Endothelial cell of umbilical vein (primary cell): ENCODE data around the gene BCAS4. TPM values are rescaled to one million over a fixed set of nuclear protein-coding genes. Genes with fewer than 3 reads are reported as not detected.

Source experiments
- BruUV-seq: library from RNA; stranded (reverse); fragments of 400-500 nt; replicated peaks from 2 replicates; lab custom pipeline; 2021; lab: Mats Ljungman, UMichigan
- CTCF ChIA-PET: fragments of 300-600, 350-600 bp; sonication (Branson Sonifier 250); formaldehyde crosslinking; loops from one replicate; lab custom pipeline; 2021; ENCODE audit warnings: antibody characterized with exemption, inconsistent platforms; lab: Charles Lee
- POLR2A ChIA-PET: fragments of 300-600, 350-600 bp; sonication (Branson Sonifier 250); formaldehyde crosslinking; loops from one replicate; lab custom pipeline; 2021; ENCODE audit warnings: antibody characterized with exemption, inconsistent platforms; lab: Charles Lee
- DNase-seq: peaks from one replicate; pipeline ENCODE4 v3.0.0-alpha.2; 2011; ENCODE audit warnings: low read depth, low spot score
- FAIRE-seq: peaks from 2 replicates; lab custom pipeline; 2011; peaks lifted over from hg19 to GRCh38; lab: Jason Lieb, UNC
- H2AFZ ChIP-seq: 2 replicates; pipeline ENCODE4 v1.6.0; 2012; ENCODE audit warnings: low read depth, low read length, control low read depth, inconsistent platforms
- H3K27ac ChIP-seq: 2 replicates; pipeline ENCODE4 v1.5.1; 2011; ENCODE audit warnings: low read depth, mild to moderate bottlenecking, control low read depth, low read length, moderate library complexity; ENCODE audit not compliant: insufficient read depth
- H3K27me3 ChIP-seq, 2 experiments: 2 replicates each; pipeline versions ENCODE4 v1.6.0 to v1.6.1; 2011; ENCODE audit warnings: low read length in 2 of 2, mixed read lengths in 1 of 2; ENCODE audit not compliant: control insufficient read depth in 2 of 2, insufficient read depth in 2 of 2
- H3K36me3 ChIP-seq, 2 experiments: 2 replicates in 1 of 2; 3 replicates in 1 of 2; pipeline ENCODE4 v1.5.1; 2011; ENCODE audit warnings: low read length in 2 of 2, mild to moderate bottlenecking in 1 of 2, moderate library complexity in 1 of 2; ENCODE audit not compliant: control insufficient read depth in 2 of 2, insufficient read depth in 2 of 2; ENCODE audit errors: extremely low read depth in 1 of 2
- H3K4me1 ChIP-seq: 3 replicates; pipeline ENCODE4 v1.5.1; 2011; ENCODE audit warnings: mild to moderate bottlenecking, low read length; ENCODE audit not compliant: control insufficient read depth, insufficient read depth; ENCODE audit errors: extremely low read depth
- H3K4me2 ChIP-seq: 2 replicates; pipeline ENCODE4 v1.6.1; 2011; ENCODE audit warnings: low read length, control low read depth, mixed read lengths; ENCODE audit not compliant: insufficient read depth
- H3K4me3 ChIP-seq, 3 experiments: fragments of 200-600 bp in 1 of 3; sonication (generic), shearing (Covaris generic) in 1 of 3; replicated peaks in 1 of 3; 2 replicates each; pipeline ENCODE4 v1.5.1; 2011 to 2016; ENCODE audit warnings: control low read depth in 3 of 3, low read length in 3 of 3, mild to moderate bottlenecking in 2 of 3, inconsistent platforms in 1 of 3, low read depth in 1 of 3, moderate library complexity in 1 of 3; ENCODE audit not compliant: insufficient read depth in 1 of 3
- H3K79me2 ChIP-seq: 2 replicates; pipeline ENCODE4 v1.6.0; 2012; ENCODE audit warnings: low read length, inconsistent platforms; ENCODE audit not compliant: control insufficient read depth, insufficient read depth
- H3K9ac ChIP-seq: replicated peaks from 2 replicates; pipeline ENCODE3; 2011; ENCODE audit warnings: low read length, control low read depth; ENCODE audit not compliant: insufficient read depth; ENCODE audit errors: extremely low read depth
- H3K9me1 ChIP-seq: replicated peaks from 3 replicates; pipeline ENCODE4 v1.6.0; 2011; ENCODE audit warnings: mild to moderate bottlenecking, low read length; ENCODE audit not compliant: control insufficient read depth, insufficient read depth; ENCODE audit errors: extremely low read depth
- H3K9me3 ChIP-seq: replicated peaks from 2 replicates; pipeline ENCODE4 v1.5.1; 2012; ENCODE audit warnings: low read length, inconsistent platforms; ENCODE audit not compliant: control insufficient read depth, insufficient read depth
- H4K20me1 ChIP-seq: replicated peaks from 2 replicates; pipeline ENCODE3; 2011; ENCODE audit warnings: mild to moderate bottlenecking, low read length; ENCODE audit not compliant: control insufficient read depth, insufficient read depth; ENCODE audit errors: extremely low read depth
- CTCF ChIP-seq, 2 donors: IDR thresholded peaks; 1 replicate in 1 of 2; 2 replicates in 1 of 2; pipeline ENCODE4 v1.5.1; 2011; ENCODE audit warnings: low read length in 2 of 2, mild to moderate bottlenecking in 2 of 2, moderate library complexity in 2 of 2, control low read depth in 1 of 2, inconsistent platforms in 1 of 2, low read depth in 1 of 2; ENCODE audit not compliant: insufficient read depth in 1 of 2; ENCODE audit errors: extremely low read depth in 1 of 2
- EZH2 ChIP-seq: IDR thresholded peaks from 2 replicates; pipeline ENCODE4 v1.6.1; 2012; ENCODE audit warnings: borderline replicate concordance, low read depth, mild to moderate bottlenecking, moderate library complexity, low read length, inconsistent platforms; ENCODE audit not compliant: severe bottlenecking
- FOS ChIP-seq: IDR thresholded peaks from 2 replicates; pipeline ENCODE4 v1.6.1; 2011; ENCODE audit warnings: mild to moderate bottlenecking, low read length, moderate library complexity, borderline replicate concordance; ENCODE audit not compliant: insufficient read depth
- GATA2 ChIP-seq: IDR thresholded peaks from 2 replicates; pipeline ENCODE4 v1.7.0; 2011; ENCODE audit warnings: low read depth, mild to moderate bottlenecking, moderate library complexity, mixed read lengths, low read length; ENCODE audit not compliant: insufficient read length, insufficient read depth
- JUN ChIP-seq: IDR thresholded peaks from 2 replicates; pipeline ENCODE4 v1.6.1; 2011; ENCODE audit warnings: borderline replicate concordance, low read depth; ENCODE audit not compliant: insufficient read length, insufficient read depth
- MAX ChIP-seq: IDR thresholded peaks from 2 replicates; pipeline ENCODE4 v1.6.1; 2011; ENCODE audit not compliant: insufficient read depth, insufficient read length
- MYC ChIP-seq: IDR thresholded peaks from one replicate; pipeline ENCODE4 v1.6.1; 2011; ENCODE audit warnings: mild to moderate bottlenecking, low read depth, low read length
- POLR2A ChIP-seq: IDR thresholded peaks from 2 replicates; pipeline ENCODE4 v1.6.1; 2012; ENCODE audit warnings: low read depth, mild to moderate bottlenecking, control low read depth, low read length
- POLR2AphosphoS5 ChIP-seq: IDR thresholded peaks from 2 replicates; pipeline ENCODE4 v1.6.1; 2012; ENCODE audit warnings: low read depth, mild to moderate bottlenecking, control low read depth, low read length, moderate library complexity; ENCODE audit not compliant: insufficient read depth
- dilution Hi-C: fragments of 300-500 bp; cut with MboI; formaldehyde crosslinking; loops from one replicate; pipeline ENCODE4 v1.15.0; 2019; ENCODE audit warnings: low sequenced_read_pairs; ENCODE audit not compliant: extremely low pct_ligation_motif_present
- intact Hi-C: fragments of 100-400 bp; cut with micrococcal nuclease; formaldehyde crosslinking; loops from one replicate; pipeline ENCODE4 v1.10.0; 2022
- polyA plus RNA-seq, 4 experiments: library from polyadenylated mRNA; depleted of rRNA in 3 of 4; stranded (reverse) in 3 of 4; unstranded in 1 of 4; fragments of >200 nt; gene quantifications; 2 replicates each; pipeline versions ENCODE4 v1.2.1 to v1.2.3, GENCODE V29; 2011 to 2012; ENCODE audit warnings: missing spikeins in 1 of 4
- total RNA-seq: library from RNA; stranded (reverse); gene quantifications from 2 replicates; pipeline ENCODE4 v1.2.3, GENCODE V29; 2021

BCAS4 gene
- total and polyA plus RNA-seq, 2 donors (not counting 3 experiments of a cell fraction or from before 2014, with no cell fraction given), result 1.0 to 1.5 TPM

DNA sequence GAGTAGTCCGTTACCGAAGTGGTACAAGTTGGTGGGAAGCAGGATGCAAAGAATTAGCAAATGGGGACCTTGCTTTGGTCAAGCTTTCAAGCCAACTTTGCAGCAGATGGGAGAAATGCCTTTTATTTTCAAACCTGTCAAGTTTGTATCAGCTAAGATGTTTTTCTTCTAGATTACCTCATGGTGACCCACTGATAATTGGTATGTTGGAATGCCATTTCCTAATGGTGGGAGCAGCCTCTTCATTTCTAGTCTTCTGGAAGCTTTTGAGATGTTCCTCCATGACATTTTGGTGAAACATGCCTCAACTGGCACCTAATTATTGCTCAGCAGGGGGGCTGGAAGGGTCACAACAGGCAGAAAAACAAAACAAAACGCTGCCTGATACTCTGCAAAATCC is 92.7 kb downstream of the BCAS4 start:
- no peak overlapping the region for H3K4me3 ChIP-seq
- FAIRE-seq (no peak), DNase-seq (no peak)
- no peaks in the 10 kb centered on the region for H3K4me1 ChIP-seq
- ChIA-PET POLR2A (no interaction called here), CTCF (interaction anchor here (1.1 kb wide), 1 partner anchor 93 kb away, joined by 3 read pairs; the partner anchor contains the start of gene BCAS4)
- BruUV-seq, result no TSS peak
- no peaks in the 10 kb centered on the region for H3K9me1 ChIP-seq
- H3K27me3 ChIP-seq, result no peaks in the 10 kb centered on the region
- peaks cover 2% of the 10 kb centered on the region for H3K79me2 ChIP-seq
- no peak overlapping the region for H3K4me2 ChIP-seq
- peaks cover 14 to 22% of the 10 kb centered on the region in 2 experiments for H3K36me3 ChIP-seq
- H3K9ac ChIP-seq, result no peak overlapping the region
- TF ChIP-seq CTCF (IDR thresholded peaks at IDR 0.05; ENCODE audit: extremely low read depth in 1 of 2, insufficient read depth in 1 of 2, low read depth in 1 of 2, low read length in 2 of 2) (no peak), FOS (no peak), GATA2 (no peak), POLR2AphosphoS5 (no peak), JUN (no peak), POLR2A (no peak), MAX (no peak), MYC (no peak), EZH2 (no peak)
- dilution Hi-C loops, result no loop called here
- H4K20me1 ChIP-seq, result peaks cover 4% of the 10 kb centered on the region
- H2AFZ ChIP-seq, result no peak overlapping the region
- H3K9me3 ChIP-seq, result no peaks in the 10 kb centered on the region
- H3K27ac ChIP-seq, result no peak overlapping the region
- intact Hi-C loops, result no loop called here
